ENCODE data around the gene FSD2.

DNA sequence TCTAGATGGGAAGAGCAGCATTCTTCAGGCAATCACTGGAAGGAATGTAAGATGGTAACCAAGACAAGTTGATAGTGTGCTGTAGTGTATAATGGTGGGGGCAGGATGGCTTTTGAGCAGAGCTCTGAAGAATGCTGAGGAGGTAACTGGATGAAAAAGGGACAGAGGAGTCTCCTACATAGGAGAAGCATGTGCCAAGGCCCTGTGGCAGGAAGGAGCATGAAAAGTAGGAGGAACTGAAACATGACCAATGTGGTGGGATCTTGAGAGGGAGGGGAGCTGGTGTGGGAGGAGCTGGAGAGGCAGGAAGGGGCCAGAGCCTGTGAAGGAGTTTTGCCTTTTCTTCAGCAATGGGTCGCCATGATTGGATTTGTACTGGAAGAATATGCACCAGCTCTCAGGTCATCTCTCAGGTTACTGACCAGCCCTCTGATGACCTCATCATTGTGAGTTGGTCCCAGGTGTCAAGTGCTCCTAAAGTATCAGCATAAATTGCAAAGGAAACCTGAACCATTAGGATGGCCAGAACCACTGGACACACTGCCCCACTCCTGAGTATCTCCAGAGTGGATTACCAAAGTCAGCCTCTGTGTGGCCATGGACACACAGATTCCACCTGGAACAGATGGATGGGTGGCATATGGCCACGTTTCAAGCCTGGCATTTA is 38.6 kb downstream of the FSD2 start:
- TF ChIP-seq, protein P1, sequence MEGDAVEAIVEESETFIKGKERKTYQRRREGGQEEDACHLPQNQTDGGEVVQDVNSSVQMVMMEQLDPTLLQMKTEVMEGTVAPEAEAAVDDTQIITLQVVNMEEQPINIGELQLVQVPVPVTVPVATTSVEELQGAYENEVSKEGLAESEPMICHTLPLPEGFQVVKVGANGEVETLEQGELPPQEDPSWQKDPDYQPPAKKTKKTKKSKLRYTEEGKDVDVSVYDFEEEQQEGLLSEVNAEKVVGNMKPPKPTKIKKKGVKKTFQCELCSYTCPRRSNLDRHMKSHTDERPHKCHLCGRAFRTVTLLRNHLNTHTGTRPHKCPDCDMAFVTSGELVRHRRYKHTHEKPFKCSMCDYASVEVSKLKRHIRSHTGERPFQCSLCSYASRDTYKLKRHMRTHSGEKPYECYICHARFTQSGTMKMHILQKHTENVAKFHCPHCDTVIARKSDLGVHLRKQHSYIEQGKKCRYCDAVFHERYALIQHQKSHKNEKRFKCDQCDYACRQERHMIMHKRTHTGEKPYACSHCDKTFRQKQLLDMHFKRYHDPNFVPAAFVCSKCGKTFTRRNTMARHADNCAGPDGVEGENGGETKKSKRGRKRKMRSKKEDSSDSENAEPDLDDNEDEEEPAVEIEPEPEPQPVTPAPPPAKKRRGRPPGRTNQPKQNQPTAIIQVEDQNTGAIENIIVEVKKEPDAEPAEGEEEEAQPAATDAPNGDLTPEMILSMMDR (IDR thresholded peaks at IDR 0.05) = no peak
- no peak for TF ChIP-seq EZH2 (IDR thresholded peaks at IDR 0.05)
